Pancreas (tissue), 10 donors: ENCODE data around the gene SNUPN. TPM values are rescaled to one million over a fixed set of nuclear protein-coding genes. Genes with fewer than 3 reads are reported as not detected.
A peak's percentile ranks its signal among the peaks of the same experiment; 100 is the strongest.

Experiments
- ATAC-seq, 4 donors: fragments of 200-7000 bp; cut with Tn5 transposase; one replicate each; pipeline versions ENCODE4 v1.8.0 to v1.9.1; 2020; ENCODE audit warnings: mild to moderate bottlenecking in 4 of 4, moderate library complexity in 4 of 4
- DNase-seq, 6 donors: peaks; one replicate each; pipeline ENCODE4 v3.0.0-alpha.2; 2020
- FAIRE-seq: peaks from 2 replicates; lab custom pipeline; 2012; peaks lifted over from hg19 to GRCh38; lab: Jason Lieb, UNC
- H3K27ac ChIP-seq, 4 donors: fragments of 200-600 bp; sonication (generic); 1 replicate in 3 of 4; 2 replicates in 1 of 4; pipeline versions ENCODE4 v1.5.0 to v1.8.0; 2020
- H3K27me3 ChIP-seq, 4 donors: fragments of 200-600 bp; one replicate each; pipeline ENCODE4 v1.8.0; 2021
- H3K36me3 ChIP-seq, 3 donors: fragments of 200-600 bp; sonication (generic) in 1 of 3; one replicate each; pipeline versions ENCODE4 v1.5.0 to v1.8.0; 2020 to 2021
- H3K4me1 ChIP-seq, 3 donors: fragments of 200-600 bp; one replicate each; pipeline ENCODE4 v1.8.0; 2021
- H3K4me3 ChIP-seq, 4 donors: fragments of 200-600 bp; sonication (generic) in 2 of 4; one replicate each; pipeline versions ENCODE4 v1.5.0 to v1.8.0; 2020 to 2021
- H3K9me3 ChIP-seq, 4 donors: fragments of 200-600 bp; one replicate each; pipeline ENCODE4 v1.8.0; 2021
- WGBS, 2 donors: extraction: QIAGEN DNeasy Blood & Tissue Kit; methylation state at CpG; one replicate each; pipeline ENCODE4 v1.1.7; 2013; 5-methylcytosine and 5-hydroxymethylcytosine counted together
- intact Hi-C, 3 donors: fragments of 100-400 bp; cut with DNase I; formaldehyde crosslinking; loops; one replicate each; pipeline versions ENCODE4 v1.11.1 to v1.14.2; 2022
- polyA plus RNA-seq, 2 donors: library from polyadenylated mRNA; stranded (reverse); fragments of 200-250 nt; gene quantifications; one replicate each; pipeline ENCODE4 v1.2.3, GENCODE V29; 2013
- total RNA-seq, 6 donors: library from RNA; stranded (reverse); fragmentation: NEBNext Ultra II Directional in 4 of 6; extraction: Animal tissue kit (Norgen Biotek cat#: 25700) in 4 of 6; gene quantifications; one replicate each; pipeline versions ENCODE4 v1.2.1 to v1.2.4, GENCODE V29; 2021 to 2023
- TF ChIP-seq, protein P1 (sequence below), 4 donors: fragments of 200-600 bp; sonication (generic) in 3 of 4; IDR thresholded peaks; one replicate each; pipeline versions ENCODE4 v1.5.0 to v1.8.0; 2021; ENCODE audit warnings: antibody characterized with exemption in 4 of 4
- donor health status: healthy with polysubstance abuse.
- donor health status: DM: no; HTN: no; CAD: no; lungs with moderate emphysema.
- donor health status: DM: no; HTN: no; CAD: no.
- donor health status: control.
- donor health status: control.
- donor health status: Bipolar disorder and iron deficiency.
- donor health status: DM: yes; HTN: yes; CAD: no.
- donor health status: DM: no; HTN: no; CAD: no.
- donor health status: DM: no; HTN: no; CAD: no.
- donor health status: DM: yes; HTN: yes; CAD: no.

Gene SNUPN
- total RNA-seq = 10 to 100 TPM in 1 of 6 donors, 1 to 10 TPM in 5; 5.1 to 11.3 (median 6.4) TPM
- polyA plus RNA-seq = 10 to 100 TPM in 1 of 2 donors, 1 to 10 TPM in 1; 8.7 to 13.1 TPM

GRCh38 chr15:75625542-75626347 lies at the start of gene SNUPN:
Gene SNUPN, minus strand, starts transcription at chr15:75625725. Its CDS starts 4,674 bp downstream, at chr15:75621051.
- intact Hi-C loops = loop anchor here in 1 of 3 donors (10.0 kb wide), 1 partner anchor 59 kb away; no protein-coding TSS in a partner anchor
- H3K4me1 ChIP-seq = peaks cover 0 to 9% (median 3%) of the 10 kb centered on the region in 3 donors
- DNase-seq (peak; percentile 93 to 98 (median 95)), ATAC-seq (peak; percentile 92 to 97 (median 96)), FAIRE-seq (no peak)
- peak within 1 kb of the TSS; percentile 67 to 93 (median 89) for H3K4me3 ChIP-seq
- WGBS, 2 donors = 1 to 3% methylated on average over 33 to 47 of the region's 47 CpGs
- peak within 1 kb of the TSS; percentile 78 to 96 (median 92) for H3K27ac ChIP-seq
- H3K27me3 ChIP-seq = no peaks in the 10 kb centered on the region
- TF ChIP-seq, protein P1, sequence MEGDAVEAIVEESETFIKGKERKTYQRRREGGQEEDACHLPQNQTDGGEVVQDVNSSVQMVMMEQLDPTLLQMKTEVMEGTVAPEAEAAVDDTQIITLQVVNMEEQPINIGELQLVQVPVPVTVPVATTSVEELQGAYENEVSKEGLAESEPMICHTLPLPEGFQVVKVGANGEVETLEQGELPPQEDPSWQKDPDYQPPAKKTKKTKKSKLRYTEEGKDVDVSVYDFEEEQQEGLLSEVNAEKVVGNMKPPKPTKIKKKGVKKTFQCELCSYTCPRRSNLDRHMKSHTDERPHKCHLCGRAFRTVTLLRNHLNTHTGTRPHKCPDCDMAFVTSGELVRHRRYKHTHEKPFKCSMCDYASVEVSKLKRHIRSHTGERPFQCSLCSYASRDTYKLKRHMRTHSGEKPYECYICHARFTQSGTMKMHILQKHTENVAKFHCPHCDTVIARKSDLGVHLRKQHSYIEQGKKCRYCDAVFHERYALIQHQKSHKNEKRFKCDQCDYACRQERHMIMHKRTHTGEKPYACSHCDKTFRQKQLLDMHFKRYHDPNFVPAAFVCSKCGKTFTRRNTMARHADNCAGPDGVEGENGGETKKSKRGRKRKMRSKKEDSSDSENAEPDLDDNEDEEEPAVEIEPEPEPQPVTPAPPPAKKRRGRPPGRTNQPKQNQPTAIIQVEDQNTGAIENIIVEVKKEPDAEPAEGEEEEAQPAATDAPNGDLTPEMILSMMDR (IDR thresholded peaks at IDR 0.05) = no peak
- H3K36me3 ChIP-seq = no peaks in the 10 kb centered on the region
- H3K9me3 ChIP-seq = no peaks in the 10 kb centered on the region

DNA sequence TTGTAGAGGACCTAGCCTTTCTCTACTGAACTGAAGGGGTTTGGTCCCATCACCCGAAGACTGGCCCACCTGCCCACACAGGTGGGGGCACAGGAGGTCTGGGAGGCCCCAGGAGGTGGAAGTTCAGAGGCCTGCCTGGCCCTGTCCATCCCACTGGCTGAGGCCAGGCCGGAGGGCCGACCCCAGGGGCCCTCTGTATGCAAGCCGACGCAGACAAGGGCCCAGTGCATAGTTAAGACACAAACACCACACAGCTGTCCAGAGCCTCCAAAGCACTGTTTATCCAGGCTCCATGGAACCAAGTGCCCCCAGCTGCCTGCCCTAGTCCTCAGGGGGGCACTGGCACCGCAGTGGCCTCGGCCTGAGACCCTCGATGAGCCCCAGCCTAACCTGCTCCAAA lies 48.8 kb upstream of the SNUPN start:
- Histone ChIP-seq H3K27ac (no peak overlapping the region), H3K4me3 (no peak overlapping the region), H3K27me3 (no peaks in the 10 kb centered on the region), H3K4me1 (peaks cover 7 to 14% (median 9%) of the 10 kb centered on the region in 3 donors), H3K36me3 (no peaks in the 10 kb centered on the region), H3K9me3 (no peaks in the 10 kb centered on the region)
- intact Hi-C loops = no loop called here
- ATAC-seq = no peak
- DNase-seq = peak in 1 of 6 donors; percentile 44
- TF ChIP-seq, protein P1 (IDR thresholded peaks at IDR 0.05) = no peak
- no peak for FAIRE-seq
- 84 to 93% methylated on average over 8 of the region's 8 CpGs for WGBS, 2 donors

DNA sequence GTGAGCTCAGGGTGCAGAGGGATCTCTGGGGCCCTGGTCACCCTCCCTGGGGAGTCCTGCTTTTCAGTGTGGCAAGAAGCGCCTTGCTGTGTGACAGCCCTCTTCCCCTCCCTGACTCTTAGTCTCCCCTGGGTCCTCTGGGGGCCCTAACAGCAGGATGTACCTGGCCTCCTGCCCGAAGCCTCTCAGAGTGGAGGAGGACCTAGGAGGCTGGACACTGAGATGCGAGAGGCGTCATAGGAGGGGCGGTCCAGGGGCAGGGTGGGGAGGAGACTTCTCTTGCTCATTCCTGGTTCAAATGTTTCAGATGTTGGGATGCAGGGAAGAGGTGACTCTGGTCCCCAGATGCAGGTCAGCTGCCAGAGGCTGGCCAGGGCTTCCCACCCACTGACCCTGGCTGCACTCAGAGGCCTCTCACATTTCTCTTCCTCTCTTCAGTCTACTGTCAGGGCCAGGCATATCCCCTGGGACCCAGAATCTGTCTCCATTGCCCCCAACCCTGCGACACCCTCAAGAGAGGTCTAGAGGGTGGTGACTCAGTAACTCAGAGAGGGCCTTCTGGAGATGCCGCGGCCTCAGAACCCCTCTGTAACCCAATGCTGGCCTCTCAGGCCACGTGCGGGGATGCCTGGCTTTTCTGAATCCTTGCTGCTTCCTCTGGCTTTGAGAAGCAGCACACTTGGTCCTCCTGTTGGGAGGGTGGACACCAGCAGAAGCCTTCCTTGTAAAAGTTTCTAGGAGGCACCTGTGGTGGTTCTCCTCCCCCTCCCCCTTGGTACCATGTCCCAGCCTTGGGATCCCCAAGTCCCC lies 48.1 kb upstream of the SNUPN start:
- intact Hi-C loops = no loop called here
- H3K4me3 ChIP-seq = no peak overlapping the region
- no peaks in the 10 kb centered on the region for H3K9me3 ChIP-seq
- peak overlapping the region in 1 of 4 donors; percentile 63 for H3K27ac ChIP-seq
- no peak for FAIRE-seq
- peak in 3 of 4 donors; percentile 8 to 29 (median 11) for ATAC-seq
- WGBS, 2 donors = 90% methylated on average over 10 of the region's 10 CpGs
- TF ChIP-seq, protein P1 (IDR thresholded peaks at IDR 0.05) = no peak
- no peaks in the 10 kb centered on the region for H3K27me3 ChIP-seq
- DNase-seq = peak in 1 of 6 donors; percentile 72
- no peaks in the 10 kb centered on the region for H3K36me3 ChIP-seq
- peaks cover 9 to 14% (median 9%) of the 10 kb centered on the region in 3 donors for H3K4me1 ChIP-seq

GRCh38 chr15:75672646-75673425 lies 47.3 kb upstream of the SNUPN start:
- ATAC-seq (peak; percentile 21 to 72 (median 49)), DNase-seq (peak in 2 of 6 donors; percentile 62 to 78), FAIRE-seq (no peak)
- Histone ChIP-seq H3K9me3 (no peaks in the 10 kb centered on the region), H3K27me3 (no peaks in the 10 kb centered on the region), H3K36me3 (no peaks in the 10 kb centered on the region), H3K4me1 (peaks cover 9 to 14% (median 10%) of the 10 kb centered on the region in 3 donors), H3K4me3 (no peak overlapping the region), H3K27ac (peak overlapping the region in 1 of 4 donors; percentile 63)
- TF ChIP-seq, protein P1 (IDR thresholded peaks at IDR 0.05) = no peak
- intact Hi-C loops = no loop called here
- WGBS, 2 donors = 38 to 42% methylated on average over 14 of the region's 14 CpGs
